K562 (cell line): Measurements from ENCODE around the gene TCFL5. TPM values are rescaled to one million over a fixed set of nuclear protein-coding genes. Genes with fewer than 3 reads are reported as not detected.
A peak's percentile ranks its signal among the peaks of the same experiment; 100 is the strongest.

Experiments
- ESRRA ChIP-seq: fragments of 450-650 bp; IDR thresholded peaks from 2 replicates; pipeline ENCODE4 v1.6.1; 2014; ENCODE audit warnings: low read depth, mild to moderate bottlenecking, moderate library complexity, borderline replicate concordance
- FOXA1 ChIP-seq: fragments of 450-650 bp; IDR thresholded peaks from 2 replicates; pipeline ENCODE4 v1.6.1; 2016; ENCODE audit warnings: mild to moderate bottlenecking, borderline replicate concordance
- GATAD2B ChIP-seq: fragments of 450-650 bp; IDR thresholded peaks from 2 replicates; pipeline ENCODE4 v1.6.1; 2017; ENCODE audit warnings: mild to moderate bottlenecking, borderline replicate concordance
- GTF2E2 ChIP-seq: fragments of 200-800 bp; sonication (Bioruptor generic); IDR thresholded peaks from 2 replicates; pipeline ENCODE4 v1.6.1; 2016; ENCODE audit warnings: missing genetic modification characterization, missing compliant biosample characterization
- HCFC1 ChIP-seq: IDR thresholded peaks from 2 replicates; pipeline ENCODE4 v1.6.1; 2012; ENCODE audit warnings: low read depth, low read length, improper control_type of control experiment
- KLF16 ChIP-seq: IDR thresholded peaks from 2 replicates; pipeline ENCODE4 v1.6.1; 2016; ENCODE audit warnings: antibody characterized with exemption
- LARP7 ChIP-seq: fragments of 450-650 bp; IDR thresholded peaks from 2 replicates; pipeline ENCODE4 v1.6.1; 2016
- PCBP1 ChIP-seq: fragments of 200-400 bp; formaldehyde crosslinking; IDR thresholded peaks from 2 replicates; pipeline ENCODE4 v1.6.1; 2018; ENCODE audit warnings: mild to moderate bottlenecking, low read depth, low read length; ENCODE audit not compliant: poor library complexity, severe bottlenecking
- RNF2 ChIP-seq: sonication (generic); IDR thresholded peaks from 2 replicates; pipeline ENCODE4 v1.6.1; 2016
- SNRNP70 ChIP-seq: fragments of 200-400 bp; formaldehyde crosslinking; optimal IDR thresholded peaks from 2 replicates; pipeline ENCODE3; 2017; ENCODE audit warnings: low read depth, low read length
- TAF7 ChIP-seq: fragments of 450-650 bp; IDR thresholded peaks from 2 replicates; pipeline ENCODE4 v1.6.1; 2016; ENCODE audit warnings: missing genetic modification characterization, missing compliant biosample characterization
- ZNF785 ChIP-seq: fragments of 250-450 bp; sonication (Bioruptor Pico); IDR thresholded peaks from 2 replicates; pipeline ENCODE4 v1.4.0; 2020; ENCODE audit warnings: mild to moderate bottlenecking
- polyA plus RNA-seq, 8 experiments: library from polyadenylated mRNA; depleted of rRNA in 4 of 8; stranded (reverse) in 5 of 8; unstranded in 3 of 8; fragments of >200 nt; fragmentation: Nextera tagmentation in 2 of 8; fragmentation: Illumina TruSeq in 1 of 8; extraction: Ambion mirVana in 2 of 8; extraction: Trizol in 1 of 8; gene quantifications; 2 replicates each; pipeline versions ENCODE4 v1.2.1 to v1.2.3, GENCODE V29; 2011 to 2014; ENCODE audit warnings: inconsistent platforms in 1 of 8, missing spikeins in 1 of 8
- total RNA-seq, 7 experiments: library from RNA; depleted of rRNA in 6 of 7; stranded (reverse); fragments of >200 nt in 6 of 7; fragmentation: Illumina TruSeq in 2 of 7; extraction: Trizol in 2 of 7; gene quantifications; 2 replicates each; pipeline versions ENCODE4 v1.2.1 to v1.2.3, GENCODE V29; 2011 to 2021; ENCODE audit warnings: low replicate concordance in 1 of 7
- TF ChIP-seq, protein P1 (sequence below): sonication (generic); formaldehyde crosslinking; IDR thresholded peaks from 2 replicates; pipeline ENCODE4 v1.8.0; 2023; ENCODE audit warnings: mild to moderate bottlenecking, missing genetic modification reagents
- TF ChIP-seq, protein P2 (sequence below), 2 experiments: fragments of 200-800 bp in 1 of 2; sonication (Bioruptor generic) in 1 of 2; sonication (generic) in 1 of 2; formaldehyde crosslinking in 1 of 2; IDR thresholded peaks in 1 of 2; conservative IDR thresholded peaks in 1 of 2; 2 replicates each; pipeline versions ENCODE4 v1.5.0 to v1.6.1; 2016 to 2020; ENCODE audit warnings: missing compliant biosample characterization in 1 of 2, missing genetic modification characterization in 1 of 2, missing genetic modification reagents in 1 of 2
- TF ChIP-seq, protein P3 (sequence below): fragments of 250-450 bp; sonication (Bioruptor Pico); IDR thresholded peaks from 2 replicates; pipeline ENCODE4 v1.5.0; 2021
- TF ChIP-seq, protein P4 (sequence below), 2 experiments: IDR thresholded peaks; 2 replicates each; pipeline ENCODE4 v1.6.1; 2011; ENCODE audit warnings: borderline replicate concordance in 1 of 2, control low read depth in 1 of 2, low read depth in 1 of 2, low read length in 1 of 2, mild to moderate bottlenecking in 1 of 2, mixed read lengths in 1 of 2, moderate library complexity in 1 of 2; ENCODE audit not compliant: insufficient read depth in 1 of 2, insufficient read length in 1 of 2, poor library complexity in 1 of 2, severe bottlenecking in 1 of 2; ENCODE audit errors: extremely low read depth in 1 of 2

The TCFL5 gene
- total and polyA plus RNA-seq, 9 of the 15 experiments (the other 6 are each of a cell fraction or from before 2014, with no cell fraction given), result 1.00 to 12.6 (median 9.1) TPM

DNA sequence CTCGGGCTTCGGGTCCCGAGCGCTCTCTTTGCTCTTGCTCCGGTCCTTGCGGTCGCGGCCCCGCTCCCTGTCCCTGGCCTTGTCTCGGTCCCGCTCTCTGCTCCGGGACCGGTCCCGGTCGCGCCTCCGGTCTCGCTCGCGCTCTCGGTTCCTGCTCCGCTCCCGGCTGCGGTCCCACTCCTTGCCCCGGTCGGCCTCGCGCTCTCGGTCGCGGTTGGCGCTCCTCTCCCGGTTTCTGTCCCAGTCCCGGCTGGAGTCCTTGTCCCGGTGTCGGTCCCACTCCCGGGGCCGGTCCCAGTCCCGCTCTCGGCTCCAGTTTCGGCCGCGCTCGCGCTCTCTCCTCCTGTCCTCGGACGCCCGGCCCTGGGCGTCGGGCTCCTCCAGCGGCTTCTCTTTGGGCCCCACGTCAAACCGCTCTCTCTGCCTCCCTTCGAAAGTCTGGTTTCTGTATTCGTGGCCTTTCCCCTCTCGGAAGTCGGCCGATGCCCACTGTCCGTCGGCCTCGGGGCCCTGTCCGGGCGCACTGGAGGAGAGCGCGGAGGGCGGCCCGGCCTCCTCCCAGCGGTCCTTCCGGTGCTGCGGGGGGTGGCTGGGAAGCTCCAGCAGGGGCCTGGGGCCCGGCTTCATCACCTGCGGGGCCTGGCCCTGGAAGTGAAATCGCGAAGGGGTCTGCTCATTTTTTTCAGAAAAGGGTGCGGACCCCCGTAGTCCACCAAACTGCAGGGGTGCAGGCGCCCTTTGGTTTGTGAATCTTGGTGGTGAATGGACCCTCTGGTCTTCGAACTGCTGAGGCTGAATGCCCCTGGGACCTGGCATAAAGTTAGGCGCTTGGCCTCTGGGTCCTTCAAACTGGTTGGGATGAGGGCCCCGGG is 17.9 kb upstream of the TCFL5 start (continued):
- TF ChIP-seq FOXA1, result no peak
- no peak for TF ChIP-seq RNF2
- TF ChIP-seq HCFC1, result no peak
- TF ChIP-seq ESRRA, result no peak
- TF ChIP-seq LARP7, result no peak
- TF ChIP-seq, protein P1, sequence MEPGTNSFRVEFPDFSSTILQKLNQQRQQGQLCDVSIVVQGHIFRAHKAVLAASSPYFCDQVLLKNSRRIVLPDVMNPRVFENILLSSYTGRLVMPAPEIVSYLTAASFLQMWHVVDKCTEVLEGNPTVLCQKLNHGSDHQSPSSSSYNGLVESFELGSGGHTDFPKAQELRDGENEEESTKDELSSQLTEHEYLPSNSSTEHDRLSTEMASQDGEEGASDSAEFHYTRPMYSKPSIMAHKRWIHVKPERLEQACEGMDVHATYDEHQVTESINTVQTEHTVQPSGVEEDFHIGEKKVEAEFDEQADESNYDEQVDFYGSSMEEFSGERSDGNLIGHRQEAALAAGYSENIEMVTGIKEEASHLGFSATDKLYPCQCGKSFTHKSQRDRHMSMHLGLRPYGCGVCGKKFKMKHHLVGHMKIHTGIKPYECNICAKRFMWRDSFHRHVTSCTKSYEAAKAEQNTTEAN, result no peak
- TF ChIP-seq TAF7 (tag), result no peak
- no peak for TF ChIP-seq GTF2E2
- TF ChIP-seq, protein P2, sequence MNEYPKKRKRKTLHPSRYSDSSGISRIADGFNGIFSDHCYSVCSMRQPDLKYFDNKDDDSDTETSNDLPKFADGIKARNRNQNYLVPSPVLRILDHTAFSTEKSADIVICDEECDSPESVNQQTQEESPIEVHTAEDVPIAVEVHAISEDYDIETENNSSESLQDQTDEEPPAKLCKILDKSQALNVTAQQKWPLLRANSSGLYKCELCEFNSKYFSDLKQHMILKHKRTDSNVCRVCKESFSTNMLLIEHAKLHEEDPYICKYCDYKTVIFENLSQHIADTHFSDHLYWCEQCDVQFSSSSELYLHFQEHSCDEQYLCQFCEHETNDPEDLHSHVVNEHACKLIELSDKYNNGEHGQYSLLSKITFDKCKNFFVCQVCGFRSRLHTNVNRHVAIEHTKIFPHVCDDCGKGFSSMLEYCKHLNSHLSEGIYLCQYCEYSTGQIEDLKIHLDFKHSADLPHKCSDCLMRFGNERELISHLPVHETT (CRISPR knock-in tag; conservative IDR thresholded peaks at IDR 0.05 in 1 of 2, IDR thresholded peaks at IDR 0.05 in 1 of 2), result no peak
- TF ChIP-seq, protein P3, sequence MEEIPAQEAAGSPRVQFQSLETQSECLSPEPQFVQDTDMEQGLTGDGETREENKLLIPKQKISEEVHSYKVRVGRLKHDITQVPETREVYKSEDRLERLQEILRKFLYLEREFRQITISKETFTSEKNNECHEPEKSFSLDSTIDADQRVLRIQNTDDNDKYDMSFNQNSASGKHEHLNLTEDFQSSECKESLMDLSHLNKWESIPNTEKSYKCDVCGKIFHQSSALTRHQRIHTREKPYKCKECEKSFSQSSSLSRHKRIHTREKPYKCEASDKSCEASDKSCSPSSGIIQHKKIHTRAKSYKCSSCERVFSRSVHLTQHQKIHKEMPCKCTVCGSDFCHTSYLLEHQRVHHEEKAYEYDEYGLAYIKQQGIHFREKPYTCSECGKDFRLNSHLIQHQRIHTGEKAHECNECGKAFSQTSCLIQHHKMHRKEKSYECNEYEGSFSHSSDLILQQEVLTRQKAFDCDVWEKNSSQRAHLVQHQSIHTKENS, result no peak
- no peak for TF ChIP-seq GATAD2B
- TF ChIP-seq, protein P4, sequence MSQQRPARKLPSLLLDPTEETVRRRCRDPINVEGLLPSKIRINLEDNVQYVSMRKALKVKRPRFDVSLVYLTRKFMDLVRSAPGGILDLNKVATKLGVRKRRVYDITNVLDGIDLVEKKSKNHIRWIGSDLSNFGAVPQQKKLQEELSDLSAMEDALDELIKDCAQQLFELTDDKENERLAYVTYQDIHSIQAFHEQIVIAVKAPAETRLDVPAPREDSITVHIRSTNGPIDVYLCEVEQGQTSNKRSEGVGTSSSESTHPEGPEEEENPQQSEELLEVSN (IDR thresholded peaks at IDR 0.05; ENCODE audit: borderline replicate concordance in 1 of 2, extremely low read depth in 1 of 2, insufficient read depth in 1 of 2, insufficient read length in 1 of 2, low read depth in 1 of 2, low read length in 1 of 2, poor library complexity in 1 of 2, severe bottlenecking in 1 of 2), result no peak
- TF ChIP-seq SNRNP70, result no peak
- TF ChIP-seq PCBP1, result peak; percentile 59
- TF ChIP-seq KLF16, result no peak
- TF ChIP-seq ZNF785, result no peak
